H9 (cell line): ENCODE data around the gene NPAS2. TPM values are rescaled to one million over a fixed set of nuclear protein-coding genes. Genes with fewer than 3 reads are reported as not detected.
A peak's percentile ranks its signal among the peaks of the same experiment; 100 is the strongest.

ENCODE experiments used
- DNase-seq: peaks from one replicate; pipeline ENCODE4 v3.0.0-alpha.2; 2017
- H2AFZ ChIP-seq: one replicate; pipeline ENCODE4 v1.6.1; 2013; ENCODE audit warnings: mild to moderate bottlenecking, low read length, control low read depth, moderate library complexity
- H2AK5ac ChIP-seq: 2 replicates; pipeline ENCODE4 v1.6.1; 2013; ENCODE audit warnings: low read length, control low read depth, mixed read lengths; ENCODE audit not compliant: insufficient read length
- H2BK120ac ChIP-seq: one replicate; pipeline ENCODE4 v1.6.1; 2013; ENCODE audit warnings: low read depth, mild to moderate bottlenecking, low read length, control low read depth, inconsistent platforms; ENCODE audit not compliant: poor library complexity, severe bottlenecking
- H2BK12ac ChIP-seq: 2 replicates; pipeline ENCODE4 v1.6.1; 2013; ENCODE audit warnings: low read length, control low read depth, mixed read lengths, low read depth; ENCODE audit not compliant: insufficient read length
- H2BK15ac ChIP-seq: 2 replicates; pipeline ENCODE4 v1.6.1; 2013; ENCODE audit warnings: low read depth, low read length, control low read depth
- H2BK20ac ChIP-seq: one replicate; pipeline ENCODE4 v1.6.1; 2013; ENCODE audit warnings: low read depth, mild to moderate bottlenecking, low read length, control low read depth, inconsistent platforms; ENCODE audit not compliant: poor library complexity, severe bottlenecking
- H2BK5ac ChIP-seq: 2 replicates; pipeline ENCODE4 v1.6.1; 2013; ENCODE audit warnings: low read length, control low read depth, mixed read lengths; ENCODE audit not compliant: insufficient read length
- H3K14ac ChIP-seq: 2 replicates; pipeline ENCODE4 v1.6.1; 2013; ENCODE audit warnings: low read length, control low read depth; ENCODE audit not compliant: insufficient read depth
- H3K18ac ChIP-seq: 2 replicates; pipeline ENCODE4 v1.6.1; 2013; ENCODE audit warnings: low read depth, mild to moderate bottlenecking, mixed read lengths, low read length, control low read depth; ENCODE audit not compliant: insufficient read length
- H3K23ac ChIP-seq: 2 replicates; pipeline ENCODE4 v1.6.1; 2013; ENCODE audit warnings: low read length, control low read depth, mixed read lengths, low read depth; ENCODE audit not compliant: insufficient read length
- H3K23me2 ChIP-seq: 2 replicates; pipeline ENCODE4 v1.6.1; 2013; ENCODE audit warnings: low read depth, mild to moderate bottlenecking, mixed read lengths, low read length, control low read depth; ENCODE audit not compliant: insufficient read length, poor library complexity, severe bottlenecking
- H3K27ac ChIP-seq: 2 replicates; pipeline ENCODE4 v1.5.1; 2013; ENCODE audit warnings: low read length, control low read depth, mixed read lengths, low read depth; ENCODE audit not compliant: insufficient read length
- H3K27me3 ChIP-seq: 2 replicates; pipeline ENCODE4 v1.6.1; 2013; ENCODE audit warnings: low read length, control low read depth, inconsistent platforms; ENCODE audit not compliant: insufficient read depth
- H3K4ac ChIP-seq: 2 replicates; pipeline ENCODE4 v1.6.1; 2013; ENCODE audit warnings: low read depth, mild to moderate bottlenecking, control low read depth, inconsistent platforms, low read length, moderate library complexity
- H3K4me1 ChIP-seq: 2 replicates; pipeline ENCODE4 v1.6.1; 2013; ENCODE audit warnings: low read length, control low read depth, inconsistent platforms; ENCODE audit not compliant: insufficient read depth
- H3K4me2 ChIP-seq: 2 replicates; pipeline ENCODE4 v1.6.1; 2013; ENCODE audit warnings: low read length, control low read depth, mixed read lengths; ENCODE audit not compliant: insufficient read length, insufficient read depth
- H3K56ac ChIP-seq: 2 replicates; pipeline ENCODE4 v1.6.1; 2013; ENCODE audit warnings: low read depth, mild to moderate bottlenecking, mixed read lengths, low read length, control low read depth; ENCODE audit not compliant: insufficient read length
- H3K79me1 ChIP-seq: 2 replicates; pipeline ENCODE4 v1.6.1; 2013; ENCODE audit warnings: low read depth, mild to moderate bottlenecking, moderate library complexity, low read length, control low read depth, inconsistent platforms; ENCODE audit not compliant: insufficient read depth, poor library complexity, severe bottlenecking
- H3K79me2 ChIP-seq: 2 replicates; pipeline ENCODE4 v1.6.1; 2013; ENCODE audit warnings: low read length, control low read depth, inconsistent platforms; ENCODE audit not compliant: insufficient read depth
- H3K9ac ChIP-seq: 2 replicates; pipeline ENCODE4 v1.6.1; 2013; ENCODE audit warnings: low read length, control low read depth, mixed read lengths; ENCODE audit not compliant: insufficient read length; ENCODE audit errors: extremely low read depth
- H3K9me3 ChIP-seq: one replicate; pipeline ENCODE4 v1.6.1; 2013; ENCODE audit warnings: low read depth, low read length, inconsistent platforms; ENCODE audit not compliant: control insufficient read depth
- H3T11ph ChIP-seq: one replicate; pipeline ENCODE4 v1.6.1; 2013; ENCODE audit warnings: mild to moderate bottlenecking, low read length, control low read depth, inconsistent platforms
- H4K20me1 ChIP-seq: one replicate; pipeline ENCODE4 v1.6.1; 2013; ENCODE audit not compliant: control insufficient read depth, insufficient read length, insufficient read depth
- H4K5ac ChIP-seq: 2 replicates; pipeline ENCODE4 v1.6.1; 2013; ENCODE audit warnings: low read depth, mild to moderate bottlenecking, mixed read lengths, low read length, control low read depth; ENCODE audit not compliant: insufficient read length
- H4K8ac ChIP-seq: replicated peaks from 2 replicates; pipeline ENCODE4 v1.6.1; 2013; ENCODE audit warnings: low read length, control low read depth, mixed read lengths, low read depth; ENCODE audit not compliant: insufficient read length
- H4K91ac ChIP-seq: 2 replicates; pipeline ENCODE4 v1.6.1; 2013; ENCODE audit warnings: low read depth, mild to moderate bottlenecking, moderate library complexity, mixed read lengths, low read length, control low read depth; ENCODE audit not compliant: insufficient read length
- H3K27ac Mint-ChIP-seq, 3 experiments: 2 replicates in 2 of 3; 3 replicates in 1 of 3; pipeline ENCODE4 v1.8.0; 2020 to 2021; ENCODE audit warnings: mixed read lengths in 3 of 3, mild to moderate bottlenecking in 1 of 3, moderate library complexity in 1 of 3
- H3K27me3 Mint-ChIP-seq: 2 replicates; pipeline ENCODE4 v1.8.0; 2021; ENCODE audit warnings: low read depth, mild to moderate bottlenecking, moderate library complexity, mixed read lengths
- H3K36me3 Mint-ChIP-seq, 3 experiments: 2 replicates in 2 of 3; 3 replicates in 1 of 3; pipeline ENCODE4 v1.8.0; 2020 to 2021; ENCODE audit warnings: low read depth in 3 of 3, mixed read lengths in 3 of 3; ENCODE audit not compliant: insufficient read depth in 1 of 3
- H3K4me1 Mint-ChIP-seq, 2 experiments: 2 replicates each; pipeline ENCODE4 v1.8.0; 2020; ENCODE audit warnings: mixed read lengths in 2 of 2
- H3K4me3 Mint-ChIP-seq, 2 experiments: 2 replicates in 1 of 2; 3 replicates in 1 of 2; pipeline ENCODE4 v1.8.0; 2020 to 2021; ENCODE audit warnings: mild to moderate bottlenecking in 2 of 2, mixed read lengths in 2 of 2, moderate library complexity in 1 of 2
- H3K9me3 Mint-ChIP-seq, 2 experiments: 2 replicates in 1 of 2; 3 replicates in 1 of 2; pipeline ENCODE4 v1.8.0; 2020; ENCODE audit warnings: mild to moderate bottlenecking in 2 of 2, mixed read lengths in 2 of 2, moderate library complexity in 1 of 2
- CTCF ChIP-seq: fragments of 200-600 bp; sonication (generic); conservative IDR thresholded peaks from 3 replicates; pipeline ENCODE4 v1.8.0; 2021; ENCODE audit warnings: antibody characterized with exemption, mild to moderate bottlenecking
- WGBS: extraction: QIAGEN DNeasy Blood & Tissue Kit; methylation state at CpG from one replicate; pipeline ENCODE4 v1.1.7; 2013; ENCODE audit warnings: missing lambda C conversion rate, low lambda C conversion rate, mixed read lengths; ENCODE audit not compliant: insufficient read length; ENCODE audit errors: extremely low coverage; 5-methylcytosine and 5-hydroxymethylcytosine counted together
- total RNA-seq: library from RNA; stranded (reverse); gene quantifications from 2 replicates; pipeline ENCODE4 v1.2.1, GENCODE V29; 2021

Gene NPAS2
- total RNA-seq, 1 experiment from 2014 or later: 1.3 TPM

- no peak overlapping the region for H2BK12ac ChIP-seq
- H3K79me2 ChIP-seq: peaks cover 15% of the 10 kb centered on the region; the same call in 1 of the 2 replicates
- no peak overlapping the region for H3K23ac ChIP-seq
- H3K14ac ChIP-seq: no peak overlapping the region
- H3K4me2 ChIP-seq: no peak overlapping the region
- Mint-ChIP-seq H3K4me3 (peak overlapping the region in 1 of 2 experiments; percentile 17; a peak in 1 of 5 replicates), H3K36me3 (peaks cover 66 to 82% (median 82%) of the 10 kb centered on the region in 3 experiments), H3K27me3 (peaks cover 4% of the 10 kb centered on the region), H3K4me1 (peaks cover 35 to 45% of the 10 kb centered on the region in 2 experiments), H3K9me3 (peaks cover 5% of the 10 kb centered on the region in 2 experiments; a peak in 4 of 5 replicates), H3K27ac (no peak overlapping the region)
- no peak overlapping the region for H4K5ac ChIP-seq
- H4K8ac ChIP-seq: no peak overlapping the region
- WGBS: no CpG with 5 or more reads among the region's 4 CpGs
- H3T11ph ChIP-seq: no peak overlapping the region
- H3K4me1 ChIP-seq: peaks cover 3% of the 10 kb centered on the region; the same call in 1 of the 2 replicates
- no peak overlapping the region for H3K9ac ChIP-seq
- TF ChIP-seq CTCF: no peak
- no peak overlapping the region for H3K4ac ChIP-seq
- H2BK5ac ChIP-seq: no peak overlapping the region
- H2BK20ac ChIP-seq: no peak overlapping the region
- no peak overlapping the region for H3K56ac ChIP-seq
- no peaks in the 10 kb centered on the region for H4K20me1 ChIP-seq
- H3K79me1 ChIP-seq: no peaks in the 10 kb centered on the region
- no peak overlapping the region for H3K18ac ChIP-seq
- no peak for DNase-seq
- no peak overlapping the region for H2AK5ac ChIP-seq
- H4K91ac ChIP-seq: no peak overlapping the region
- no peaks in the 10 kb centered on the region for H3K9me3 ChIP-seq
- H3K23me2 ChIP-seq: peaks cover 8% of the 10 kb centered on the region
- H2BK120ac ChIP-seq: no peak overlapping the region
- no peak overlapping the region for H3K27ac ChIP-seq
- no peaks in the 10 kb centered on the region for H3K27me3 ChIP-seq
- H2AFZ ChIP-seq: no peak overlapping the region
- H2BK15ac ChIP-seq: no peak overlapping the region
These were observed 186.3 kb downstream of the NPAS2 start for GRCh38 chr2:101006065-101006715.
